Stomach (tissue), 4 donors: ENCODE results near the gene ITGB8.

ENCODE experiments used
- POLR2A ChIP-seq, 4 donors: fragments of 450-650 bp; IDR thresholded peaks; one replicate each; pipeline ENCODE4 v1.6.1; 2016; ENCODE audit warnings: antibody characterized with exemption in 4 of 4, control low read depth in 2 of 4, mild to moderate bottlenecking in 1 of 4, moderate library complexity in 1 of 4
- POLR2AphosphoS5 ChIP-seq, 3 donors: sonication (generic); formaldehyde crosslinking; IDR thresholded peaks; one replicate each; pipeline ENCODE4 v1.6.1; 2016; ENCODE audit warnings: antibody characterized with exemption in 3 of 3
- TF ChIP-seq, protein P1 (sequence below), 7 experiments: fragments of 450-650 bp in 4 of 7; fragments of 200-600 bp in 3 of 7; sonication (generic) in 3 of 7; IDR thresholded peaks; one replicate each; pipeline ENCODE4 v1.5.1; 2016 to 2019; ENCODE audit warnings: antibody characterized with exemption in 7 of 7, control low read depth in 2 of 7, mild to moderate bottlenecking in 1 of 7

DNA sequence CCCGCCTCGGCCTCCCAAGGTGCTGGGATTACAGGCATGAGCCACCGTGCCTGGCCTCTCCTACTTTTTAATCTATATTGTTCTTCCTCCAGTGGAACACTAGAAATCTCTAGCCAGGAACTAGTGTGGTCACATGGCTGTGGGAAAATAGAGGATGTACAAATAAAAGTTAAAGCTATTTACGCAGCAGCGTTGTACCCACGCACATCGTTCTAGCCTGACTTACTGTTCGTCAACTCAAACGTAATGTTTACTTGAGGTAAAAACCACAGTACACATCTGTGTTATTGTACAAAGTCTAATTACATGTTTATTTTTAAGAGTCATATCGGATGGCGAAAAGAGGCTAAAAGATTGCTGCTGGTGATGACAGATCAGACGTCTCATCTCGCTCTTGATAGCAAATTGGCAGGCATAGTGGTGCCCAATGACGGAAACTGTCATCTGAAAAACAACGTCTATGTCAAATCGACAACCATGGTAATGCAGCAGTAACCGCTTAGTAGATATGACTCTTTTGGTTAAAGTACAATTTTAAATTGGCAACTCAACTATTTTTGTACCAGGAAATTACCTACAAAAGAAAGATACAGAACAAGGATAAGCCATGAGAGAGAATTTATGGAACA is 50.8 kb downstream of the ITGB8 start:
- TF ChIP-seq POLR2A (IDR thresholded peaks at IDR 0.05) = no peak
- TF ChIP-seq, protein P1, sequence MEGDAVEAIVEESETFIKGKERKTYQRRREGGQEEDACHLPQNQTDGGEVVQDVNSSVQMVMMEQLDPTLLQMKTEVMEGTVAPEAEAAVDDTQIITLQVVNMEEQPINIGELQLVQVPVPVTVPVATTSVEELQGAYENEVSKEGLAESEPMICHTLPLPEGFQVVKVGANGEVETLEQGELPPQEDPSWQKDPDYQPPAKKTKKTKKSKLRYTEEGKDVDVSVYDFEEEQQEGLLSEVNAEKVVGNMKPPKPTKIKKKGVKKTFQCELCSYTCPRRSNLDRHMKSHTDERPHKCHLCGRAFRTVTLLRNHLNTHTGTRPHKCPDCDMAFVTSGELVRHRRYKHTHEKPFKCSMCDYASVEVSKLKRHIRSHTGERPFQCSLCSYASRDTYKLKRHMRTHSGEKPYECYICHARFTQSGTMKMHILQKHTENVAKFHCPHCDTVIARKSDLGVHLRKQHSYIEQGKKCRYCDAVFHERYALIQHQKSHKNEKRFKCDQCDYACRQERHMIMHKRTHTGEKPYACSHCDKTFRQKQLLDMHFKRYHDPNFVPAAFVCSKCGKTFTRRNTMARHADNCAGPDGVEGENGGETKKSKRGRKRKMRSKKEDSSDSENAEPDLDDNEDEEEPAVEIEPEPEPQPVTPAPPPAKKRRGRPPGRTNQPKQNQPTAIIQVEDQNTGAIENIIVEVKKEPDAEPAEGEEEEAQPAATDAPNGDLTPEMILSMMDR (IDR thresholded peaks at IDR 0.05) = no peak
- no peak for TF ChIP-seq POLR2AphosphoS5 (IDR thresholded peaks at IDR 0.05)
